Measurements from ENCODE around the gene CREM. TPM values are rescaled to one million over a fixed set of nuclear protein-coding genes. Genes with fewer than 3 reads are reported as not detected.
"Not testable (repeated sequence)": the region's sequence is repeated elsewhere in the genome, so short reads cannot be mapped to it uniquely, and the experiment has no call there.

The CREM gene
- 100 to 1,000 TPM; 160 to 164 TPM for total RNA-seq

DNA sequence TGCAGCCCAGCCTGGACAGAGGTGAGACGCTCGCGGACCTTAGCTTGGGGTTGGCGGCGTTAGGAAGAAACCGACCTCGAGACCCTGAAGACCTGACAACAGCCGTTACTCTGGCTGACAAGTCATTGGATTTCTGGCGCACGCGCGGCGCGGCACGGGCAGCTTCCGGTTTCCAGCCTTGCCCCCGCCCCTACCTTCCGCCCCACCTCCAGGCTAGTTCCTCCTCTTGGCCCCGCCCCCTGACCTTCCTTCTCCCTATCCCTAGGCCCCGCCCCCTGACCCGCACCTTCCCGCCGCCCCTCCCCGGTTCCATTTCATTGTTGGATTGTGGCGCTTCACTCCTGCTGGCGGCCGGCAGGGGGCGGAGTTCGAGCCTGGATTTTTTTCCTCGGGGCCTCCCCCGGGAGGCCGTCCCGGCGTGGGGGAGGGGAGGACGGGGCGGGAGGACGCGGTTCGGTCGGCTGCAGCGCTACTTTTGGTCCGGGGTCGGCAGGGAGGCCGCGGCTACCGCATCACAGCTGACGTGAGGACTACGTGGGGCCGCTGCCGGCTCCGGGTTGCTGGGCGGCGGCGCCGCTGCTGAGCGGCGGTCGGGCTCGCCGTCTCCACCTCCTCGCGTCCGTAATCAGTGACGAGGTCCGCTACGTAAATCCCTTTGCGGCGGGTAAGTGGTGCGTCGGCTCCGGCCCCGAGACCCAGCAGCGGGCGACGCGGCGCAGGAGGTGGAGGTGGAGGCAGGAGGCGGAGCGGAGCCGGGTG is at the start of gene CREM:
Gene CREM (plus strand): TSS at position 317 of the 759 bp plus-strand sequence. CDS start 10,990 bp downstream, outside the sequence.
- peak within 1 kb of the TSS; percentile 95 for H3K27ac Mint-ChIP-seq
- H3K9me3 Mint-ChIP-seq, result no peaks in the 10 kb centered on the region
- ChIA-PET POLR2A (interaction anchor here (0.7 to 3.8 kb wide), 13 partner anchors 16 to 213 kb away, joined by 3 to 154 read pairs (median 6); no protein-coding TSS in a partner anchor), CTCF (interaction anchor here (0.6 to 11.4 kb wide), 18 partner anchors 9 to 436 kb away, joined by 3 to 223 read pairs (median 4); no protein-coding TSS in a partner anchor)
- H3K4me3 Mint-ChIP-seq, result peak within 1 kb of the TSS; percentile 86
- DNase-seq, result peak; percentile 100
- H3K36me3 Mint-ChIP-seq, result peaks cover 6% of the 10 kb centered on the region
- H3K4me1 Mint-ChIP-seq (ENCODE audit: low read depth), result peaks cover 53% of the 10 kb centered on the region
- no peaks in the 10 kb centered on the region for H3K27me3 Mint-ChIP-seq
- intact Hi-C loops (cut with micrococcal nuclease), result loop anchor here (1.0 to 10.0 kb wide), 11 partner anchors 23 to 516 kb away; partner anchors contain the start of genes CUL2 and FZD8

DNA sequence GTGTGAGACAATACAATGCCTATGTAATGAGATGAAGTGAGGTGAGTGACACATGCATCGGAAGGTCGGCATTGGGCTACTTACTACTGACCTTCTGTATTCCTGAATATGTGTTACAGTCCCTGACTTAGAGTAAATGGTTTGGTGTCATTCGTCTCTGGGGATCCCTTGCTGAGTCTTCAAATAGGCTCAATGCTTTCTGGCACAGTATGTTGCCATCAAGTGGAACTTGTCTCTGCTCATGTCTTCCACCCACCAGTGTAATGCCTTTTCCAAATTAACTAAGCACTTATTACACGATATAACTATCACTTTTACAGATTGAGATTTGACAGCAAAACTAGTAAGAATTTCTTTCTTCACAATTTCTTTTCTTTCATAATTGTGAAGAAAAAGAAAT is 47.4 kb upstream of the CREM start:
- intact Hi-C loops (cut with micrococcal nuclease), result no loop called here

DNA sequence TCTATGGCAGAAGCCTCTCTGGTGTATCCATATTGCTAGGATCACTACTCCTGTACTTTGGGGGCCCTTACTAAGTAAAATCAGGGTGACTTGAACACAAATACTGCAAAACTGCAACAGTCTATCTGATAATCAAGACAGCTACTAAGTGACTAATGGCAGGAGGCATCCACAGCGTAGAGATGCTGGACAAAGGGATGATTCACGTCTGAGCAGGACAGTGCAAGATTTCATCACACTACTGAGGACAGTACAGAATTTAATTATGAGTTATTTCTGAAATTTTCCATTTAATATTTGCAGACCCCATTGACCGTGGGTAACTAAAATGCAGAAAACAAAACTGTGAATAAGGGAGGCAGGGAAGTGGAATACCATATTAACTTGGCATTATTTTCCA is 46.9 kb upstream of the CREM start:
- intact Hi-C loops (cut with micrococcal nuclease), result no loop called here
- H3K27me3 Mint-ChIP-seq, result no peaks in the 10 kb centered on the region
- peaks cover 28% of the 10 kb centered on the region for H3K4me1 Mint-ChIP-seq (ENCODE audit: low read depth)
- ChIA-PET POLR2A (no interaction called here), CTCF (interaction anchor here (1.8 kb wide), 1 partner anchor 85 kb away, joined by 4 read pairs; no protein-coding TSS in a partner anchor)
- H3K4me3 Mint-ChIP-seq, result no peak overlapping the region
- peaks cover 11% of the 10 kb centered on the region for H3K36me3 Mint-ChIP-seq
- H3K9me3 Mint-ChIP-seq, result no peaks in the 10 kb centered on the region
- DNase-seq, result no peak
- no peak overlapping the region for H3K27ac Mint-ChIP-seq

More for the DNA sequence above, 47.4 kb upstream of the CREM start:
- Mint-ChIP-seq H3K4me1 (ENCODE audit: low read depth) (peaks cover 30% of the 10 kb centered on the region), H3K4me3 (no peak overlapping the region), H3K9me3 (no peaks in the 10 kb centered on the region), H3K27ac (no peak overlapping the region), H3K27me3 (no peaks in the 10 kb centered on the region), H3K36me3 (peaks cover 8% of the 10 kb centered on the region)
- POLR2A ChIA-PET, result no interaction called here
- DNase-seq, result no peak
- CTCF ChIA-PET, result no interaction called here

DNA sequence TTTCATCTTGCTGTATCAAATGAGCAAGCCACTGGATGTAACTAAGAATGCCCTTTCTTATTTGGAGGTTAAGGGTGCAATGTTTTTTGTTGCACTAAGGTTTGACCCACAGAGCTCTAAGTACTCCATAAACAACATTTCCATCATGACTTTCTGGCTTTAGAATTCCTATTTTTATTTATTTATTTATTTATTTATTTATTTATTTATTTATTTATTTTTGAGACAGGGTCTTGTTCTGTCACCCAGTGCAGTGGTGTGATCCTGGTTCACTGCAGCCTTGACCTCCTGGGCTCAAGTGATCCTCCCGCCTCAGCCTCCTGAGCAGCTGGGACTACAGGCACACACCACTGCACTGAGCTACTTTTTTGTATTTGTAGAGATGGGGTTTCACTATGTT is 46.4 kb upstream of the CREM start:
- H3K27ac Mint-ChIP-seq; H3K4me3 Mint-ChIP-seq; H3K27me3 Mint-ChIP-seq; H3K9me3 Mint-ChIP-seq; POLR2A ChIA-PET; DNase-seq; intact Hi-C loops (cut with micrococcal nuclease): not testable (repeated sequence)
- H3K36me3 Mint-ChIP-seq, result peaks cover 11% of the 10 kb centered on the region
- H3K4me1 Mint-ChIP-seq (ENCODE audit: low read depth), result peaks cover 26% of the 10 kb centered on the region
- CTCF ChIA-PET, result interaction anchor here (0.7 to 1.8 kb wide), 2 partner anchors 14 to 86 kb away, joined by 3 to 4 read pairs; no protein-coding TSS in a partner anchor

DNA sequence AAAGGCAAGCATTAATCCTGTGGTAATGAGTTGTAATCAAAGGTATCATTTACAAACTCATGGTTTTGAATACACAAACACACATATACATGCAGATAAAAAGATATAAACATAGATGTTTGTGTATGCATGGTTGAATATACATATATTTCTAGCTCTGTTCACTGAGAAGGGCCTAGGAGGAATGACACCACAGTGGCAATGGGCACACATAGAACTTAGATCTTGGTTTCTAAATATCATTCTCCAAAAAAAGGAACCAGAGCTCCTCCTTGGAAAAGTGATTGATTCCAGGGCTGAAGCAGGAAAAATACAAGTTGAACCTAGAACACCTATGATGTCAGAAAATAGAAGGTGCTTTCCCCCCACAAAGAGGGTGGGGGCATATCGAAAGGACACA is 43.4 kb upstream of the CREM start:
- ChIA-PET CTCF (no interaction called here), POLR2A (no interaction called here)
- Mint-ChIP-seq H3K4me3 (no peak overlapping the region), H3K4me1 (ENCODE audit: low read depth) (peaks cover 53% of the 10 kb centered on the region), H3K27me3 (no peaks in the 10 kb centered on the region), H3K9me3 (no peaks in the 10 kb centered on the region), H3K27ac (no peak overlapping the region), H3K36me3 (peaks cover 13% of the 10 kb centered on the region)
- DNase-seq, result no peak
- intact Hi-C loops (cut with micrococcal nuclease), result no loop called here

DNA sequence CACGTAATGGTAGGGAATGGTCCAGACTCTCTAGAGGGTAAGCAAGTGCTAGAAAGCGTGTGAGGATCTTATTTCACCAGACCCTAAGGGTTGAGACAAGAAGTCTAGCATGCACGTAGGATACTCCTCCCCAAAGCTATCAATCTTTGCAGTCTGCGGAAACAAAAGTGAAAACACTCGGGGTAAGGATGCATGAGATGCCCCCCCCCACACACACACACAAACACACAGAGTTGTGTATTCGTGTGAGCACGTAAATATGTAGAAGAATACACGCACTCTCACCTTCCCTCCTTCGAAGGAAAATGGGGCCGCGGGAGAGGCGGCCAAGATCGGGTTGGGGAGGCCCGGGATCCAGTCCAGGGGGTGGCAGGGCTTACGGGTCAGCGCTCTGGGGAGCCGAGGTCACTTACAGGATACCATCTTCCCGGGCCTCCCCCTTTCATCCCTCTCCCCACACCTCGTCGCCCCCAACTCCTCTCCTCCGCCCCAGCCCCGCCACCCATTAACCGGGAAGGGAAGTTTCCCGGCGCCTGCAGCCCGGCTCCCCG is 37.0 kb upstream of the CREM start:
- ChIA-PET POLR2A (interaction anchor here (2.2 kb wide), 1 partner anchor 106 kb away, joined by 16 read pairs; no protein-coding TSS in a partner anchor), CTCF (interaction anchor here (0.7 to 2.3 kb wide), 4 partner anchors 15 to 95 kb away, joined by 3 to 14 read pairs (median 4); no protein-coding TSS in a partner anchor)
- intact Hi-C loops (cut with micrococcal nuclease), result loop anchor here (1.0 to 2.0 kb wide), 4 partner anchors 37 to 129 kb away; partner anchors contain the start of gene CREM
- H3K9me3 Mint-ChIP-seq, result no peaks in the 10 kb centered on the region
- peak; percentile 20 for DNase-seq
- H3K36me3 Mint-ChIP-seq, result peaks cover 5% of the 10 kb centered on the region
- H3K27me3 Mint-ChIP-seq, result no peaks in the 10 kb centered on the region
- H3K4me1 Mint-ChIP-seq (ENCODE audit: low read depth), result peaks cover 50% of the 10 kb centered on the region
- H3K4me3 Mint-ChIP-seq, result peak overlapping the region; percentile 95
- peak overlapping the region; percentile 94 for H3K27ac Mint-ChIP-seq

DNA sequence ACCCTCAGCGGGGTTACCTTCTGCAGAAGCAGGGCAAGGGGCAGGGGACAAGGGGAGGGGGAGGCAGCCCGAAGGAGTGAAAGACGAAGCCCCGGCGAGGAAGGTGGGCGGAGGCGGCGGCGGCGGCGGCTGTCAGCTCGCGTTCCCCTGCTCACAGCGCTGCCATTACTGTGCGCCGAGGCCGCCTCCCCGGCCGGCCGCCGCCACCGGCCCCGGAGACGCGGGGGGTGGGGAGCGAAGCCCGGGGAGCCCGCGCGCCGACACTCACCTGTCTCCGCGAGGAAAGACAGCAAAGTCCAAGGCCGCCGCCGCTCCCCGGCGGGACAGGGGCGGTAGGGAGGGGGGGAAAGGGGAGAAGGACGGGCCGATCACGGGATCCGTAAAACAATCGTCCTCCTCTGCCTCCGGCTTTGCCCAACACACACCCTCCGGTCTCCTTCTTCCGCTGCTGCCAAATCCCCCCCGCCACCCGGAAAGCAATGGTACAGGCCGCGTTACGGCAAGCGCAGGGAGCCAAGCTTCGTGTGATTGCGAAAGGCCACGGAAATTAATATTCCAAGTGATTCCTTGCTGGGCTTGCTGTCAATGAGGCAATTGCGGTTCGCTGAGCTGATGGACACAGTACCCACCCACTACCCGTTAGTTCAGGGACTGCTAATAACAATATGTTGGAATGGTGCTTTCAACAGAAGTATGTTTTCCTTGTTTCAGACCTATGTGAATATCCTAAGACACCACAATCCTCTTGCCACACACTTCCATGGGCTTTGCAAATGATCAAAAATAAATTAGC is 36.3 kb upstream of the CREM start, which contains the start of gene CUL2:
Gene CUL2 (minus strand): TSS at position 180 of the 793 bp plus-strand sequence. CDS start 19,024 bp downstream, outside the sequence.
- ChIA-PET CTCF (interaction anchor here (1.0 to 2.3 kb wide), 3 partner anchors 30 to 105 kb away, joined by 3 to 14 read pairs (median 8); no protein-coding TSS in a partner anchor), POLR2A (interaction anchor here (0.9 to 2.2 kb wide), 2 partner anchors 36 to 105 kb away, joined by 4 to 16 read pairs; partner anchors contain the start of gene CREM)
- peaks cover 50% of the 10 kb centered on the region for H3K4me1 Mint-ChIP-seq (ENCODE audit: low read depth)
- H3K36me3 Mint-ChIP-seq, result peaks cover 5% of the 10 kb centered on the region
- DNase-seq, result peak; percentile 94
- peak within 1 kb of the TSS; percentile 95 for H3K4me3 Mint-ChIP-seq
- H3K9me3 Mint-ChIP-seq, result no peaks in the 10 kb centered on the region
- intact Hi-C loops (cut with micrococcal nuclease), result loop anchor here (1.0 to 2.0 kb wide), 4 partner anchors 36 to 128 kb away; partner anchors contain the start of gene CREM
- peak within 1 kb of the TSS; percentile 94 for H3K27ac Mint-ChIP-seq
- H3K27me3 Mint-ChIP-seq, result no peaks in the 10 kb centered on the region

DNA sequence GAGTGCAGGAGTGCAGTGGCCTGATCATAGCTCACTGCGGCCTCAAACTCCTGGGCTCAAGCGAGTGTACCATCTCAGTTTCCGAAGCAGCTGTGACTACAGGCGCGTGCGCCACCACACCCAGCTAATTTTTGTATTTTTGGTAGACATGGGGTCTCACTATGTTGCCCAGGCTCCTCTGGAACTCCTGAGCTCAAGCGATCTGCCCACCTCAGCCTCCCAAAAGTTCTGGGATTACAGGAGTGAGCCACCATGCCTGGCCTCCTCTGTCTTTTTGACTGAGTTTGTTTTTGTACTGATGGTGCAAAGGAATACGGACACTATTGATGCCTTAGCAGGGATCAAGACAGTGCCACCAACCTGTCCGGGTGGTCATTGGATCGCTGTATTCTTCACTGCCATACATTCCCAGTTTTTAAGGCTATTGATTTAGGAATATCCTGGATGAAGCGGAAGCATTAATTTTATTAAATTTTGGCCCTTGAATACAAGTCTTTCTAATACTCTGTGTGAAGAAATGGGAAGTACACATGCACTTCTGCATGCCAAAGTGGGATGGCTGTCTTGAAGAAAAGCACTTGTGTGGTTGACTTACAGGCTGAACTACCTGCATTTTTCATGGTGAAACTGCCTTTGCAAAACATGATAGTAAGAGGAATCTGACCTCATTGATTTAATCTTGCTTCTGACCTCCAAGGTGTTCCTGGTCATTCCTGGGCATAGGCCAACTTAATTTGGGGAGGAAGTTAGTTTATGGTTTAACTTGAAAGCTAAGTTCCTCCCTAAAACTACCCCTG is 34.5 kb upstream of the CREM start:
- Mint-ChIP-seq H3K4me3 (no peak overlapping the region), H3K36me3 (peaks cover 3% of the 10 kb centered on the region), H3K27ac (no peak overlapping the region), H3K27me3 (peaks cover 7% of the 10 kb centered on the region), H3K9me3 (no peaks in the 10 kb centered on the region), H3K4me1 (ENCODE audit: low read depth) (peaks cover 32% of the 10 kb centered on the region)
- DNase-seq, result no peak
- intact Hi-C loops (cut with micrococcal nuclease), result loop anchor here (2.0 kb wide), 1 partner anchor 97 kb away; no protein-coding TSS in a partner anchor
- ChIA-PET POLR2A (no interaction called here), CTCF (interaction anchor here (0.6 to 2.3 kb wide), 3 partner anchors 12 to 98 kb away, joined by 5 to 14 read pairs (median 8); no protein-coding TSS in a partner anchor)

DNA sequence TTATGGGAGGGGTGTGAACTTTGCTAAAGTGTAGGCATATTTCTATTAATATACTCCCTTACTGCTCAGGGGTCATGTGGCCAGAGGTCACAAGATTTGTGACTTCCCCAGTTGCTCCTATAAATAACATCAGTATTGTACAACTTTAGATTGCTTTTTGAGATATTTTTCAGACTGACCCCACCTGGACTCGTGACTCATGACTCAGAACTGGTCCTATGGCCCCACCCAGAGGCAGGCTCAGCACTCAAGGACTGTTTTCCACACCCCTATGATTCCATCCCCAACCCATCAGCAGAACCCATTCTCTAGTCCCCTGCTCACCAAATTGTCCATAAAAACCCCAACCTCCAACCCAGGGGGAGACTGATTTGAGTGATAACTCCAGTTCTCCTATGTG is 33.8 kb upstream of the CREM start:
- ChIA-PET POLR2A (no interaction called here), CTCF (interaction anchor here (0.6 kb wide), 1 partner anchor 11 kb away, joined by 5 read pairs; no protein-coding TSS in a partner anchor)
- Mint-ChIP-seq H3K4me1 (ENCODE audit: low read depth) (peaks cover 26% of the 10 kb centered on the region), H3K9me3 (no peaks in the 10 kb centered on the region), H3K36me3 (peaks cover 3% of the 10 kb centered on the region), H3K4me3 (no peak overlapping the region), H3K27ac (no peak overlapping the region), H3K27me3 (peaks cover 9% of the 10 kb centered on the region)
- intact Hi-C loops (cut with micrococcal nuclease), result no loop called here
- DNase-seq, result no peak

DNA sequence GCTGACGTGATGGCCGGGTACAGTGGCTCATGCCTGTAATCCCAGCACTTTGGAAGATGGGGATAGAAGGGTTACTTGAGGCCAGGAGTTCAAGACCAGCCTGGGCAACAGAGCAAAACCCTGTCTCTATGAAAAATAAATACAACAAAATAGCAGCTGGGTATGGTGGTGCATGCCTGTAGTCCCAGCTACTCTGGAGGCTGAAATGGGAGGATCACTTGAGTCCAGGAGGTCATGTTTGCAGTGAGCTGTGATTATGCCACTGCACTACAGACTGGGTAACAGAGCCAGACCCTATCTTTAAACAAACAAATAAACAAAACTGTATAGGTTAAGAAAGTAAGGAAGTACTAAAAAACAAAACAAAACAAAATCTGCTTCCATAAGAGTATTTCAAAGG is 30.3 kb upstream of the CREM start:
- H3K27me3 Mint-ChIP-seq, result peaks cover 11% of the 10 kb centered on the region
- no peak overlapping the region for H3K27ac Mint-ChIP-seq
- ChIA-PET POLR2A (no interaction called here), CTCF (no interaction called here)
- intact Hi-C loops (cut with micrococcal nuclease), result no loop called here
- no peaks in the 10 kb centered on the region for H3K36me3 Mint-ChIP-seq
- H3K4me3 Mint-ChIP-seq, result no peak overlapping the region
- no peaks in the 10 kb centered on the region for H3K9me3 Mint-ChIP-seq
- peaks cover 1% of the 10 kb centered on the region for H3K4me1 Mint-ChIP-seq (ENCODE audit: low read depth)
- no peak for DNase-seq

DNA sequence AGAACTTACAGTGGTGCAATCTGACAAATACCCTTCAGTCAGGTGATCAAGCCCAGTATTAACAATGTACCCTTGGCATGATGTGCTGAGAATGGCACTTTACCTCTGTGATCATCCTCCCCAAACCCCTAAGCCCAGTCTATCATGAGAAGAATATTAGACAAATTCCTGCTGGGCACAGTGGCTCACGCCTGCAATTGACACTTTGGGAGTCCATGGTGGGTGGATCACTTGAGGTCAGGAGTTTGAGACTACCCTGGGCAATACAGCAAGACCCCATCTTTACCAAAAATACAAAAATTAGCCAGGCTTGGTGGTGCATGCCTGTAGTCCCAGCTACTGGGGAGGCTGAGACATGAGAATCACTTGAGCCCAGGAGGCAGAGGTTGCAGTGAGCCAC is 29.1 kb upstream of the CREM start:
- intact Hi-C loops (cut with micrococcal nuclease), result no loop called here
- Mint-ChIP-seq H3K4me1 (ENCODE audit: low read depth) (no peaks in the 10 kb centered on the region), H3K9me3 (no peaks in the 10 kb centered on the region), H3K4me3 (no peak overlapping the region), H3K27me3 (peaks cover 11% of the 10 kb centered on the region), H3K36me3 (no peaks in the 10 kb centered on the region), H3K27ac (no peak overlapping the region)
- POLR2A ChIA-PET, result no interaction called here
- CTCF ChIA-PET, result no interaction called here
- no peak for DNase-seq

All from activated CD4-positive, alpha-beta memory T cell treated with anti-CD3 and anti-CD28 coated beads for 36 hours (primary cell).